ENCODE data around the gene ASMTL.
"Not testable (repeated sequence)": the region's sequence is repeated elsewhere in the genome, so short reads cannot be mapped to it uniquely, and the experiment has no call there.

ASMTL gene

DNA sequence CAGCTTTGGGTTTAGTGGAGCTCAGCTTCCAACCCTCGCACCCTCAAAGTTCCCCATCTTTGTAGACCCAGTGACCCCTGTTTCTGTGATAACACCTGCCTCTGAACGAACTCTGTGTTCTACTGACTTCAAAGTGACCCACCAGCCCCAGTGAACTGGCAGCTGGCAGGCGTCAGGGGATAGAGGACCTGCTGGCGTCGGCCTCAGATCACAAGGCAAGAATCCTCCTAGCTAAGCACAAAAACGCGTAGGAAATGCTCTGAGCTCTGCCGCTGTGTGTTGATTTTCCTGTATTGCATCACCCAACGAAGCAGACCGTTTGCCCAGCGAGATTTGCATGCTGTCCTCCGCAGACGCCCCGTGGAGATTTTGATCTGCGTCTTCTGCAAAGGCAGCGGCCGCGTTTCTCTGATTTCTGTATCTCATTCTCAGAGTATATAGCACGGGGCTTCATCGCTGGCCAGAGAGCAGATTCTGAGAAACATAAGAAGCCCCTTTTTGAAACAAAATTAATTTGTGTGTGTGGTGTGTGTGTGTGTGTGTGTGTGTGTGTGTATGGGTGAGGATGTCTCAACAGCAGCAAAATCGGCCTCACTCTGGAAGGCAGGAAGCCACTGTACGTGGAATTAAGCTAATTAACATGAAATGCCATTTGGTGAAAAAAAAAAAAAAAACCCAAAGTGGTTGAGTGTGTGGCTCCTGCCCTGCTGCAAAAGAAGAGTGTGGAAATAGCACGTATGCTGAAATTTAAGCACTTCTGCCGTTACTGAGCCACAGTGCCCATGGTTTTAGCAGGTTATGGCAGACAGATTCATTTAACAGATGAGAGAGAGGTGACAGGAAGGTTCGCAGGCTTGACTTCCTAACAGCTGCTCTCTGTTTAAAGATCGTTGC, 29.2 kb upstream of the ASMTL start:
- no peak for DNase-seq

DNA sequence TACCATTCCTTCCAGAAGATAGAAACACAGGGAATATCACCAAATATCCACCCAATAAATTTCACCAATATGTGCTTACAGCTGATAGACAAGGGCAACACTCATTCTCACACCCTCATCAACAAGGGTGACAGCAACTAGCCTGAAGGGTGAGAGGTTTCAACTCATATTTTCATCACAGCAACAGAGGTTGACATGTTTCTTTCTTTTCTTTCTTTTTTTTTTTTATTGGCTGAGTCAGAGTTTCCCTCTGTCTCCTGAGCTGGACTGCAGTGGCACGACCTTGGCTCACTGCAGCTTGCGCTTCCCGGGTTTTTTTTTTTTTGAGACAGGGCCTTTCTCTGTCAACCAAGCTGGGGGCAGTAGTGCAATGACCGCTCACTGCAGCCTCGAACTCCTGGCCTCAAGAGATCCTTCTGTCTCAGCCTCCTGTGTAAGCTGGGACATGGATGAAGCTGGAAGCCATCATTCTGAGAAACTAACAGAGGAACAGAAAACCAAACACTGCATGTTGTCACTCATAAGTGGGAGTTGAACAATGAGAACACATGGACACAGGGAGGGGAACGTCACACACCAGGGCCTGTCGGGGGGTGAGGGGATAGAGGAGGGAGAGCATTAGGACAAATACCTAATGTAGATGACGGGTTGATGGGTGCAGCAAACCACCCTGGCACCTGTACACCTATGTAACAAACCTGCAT, 27.5 kb upstream of the ASMTL start:
- no peak for DNase-seq

DNA sequence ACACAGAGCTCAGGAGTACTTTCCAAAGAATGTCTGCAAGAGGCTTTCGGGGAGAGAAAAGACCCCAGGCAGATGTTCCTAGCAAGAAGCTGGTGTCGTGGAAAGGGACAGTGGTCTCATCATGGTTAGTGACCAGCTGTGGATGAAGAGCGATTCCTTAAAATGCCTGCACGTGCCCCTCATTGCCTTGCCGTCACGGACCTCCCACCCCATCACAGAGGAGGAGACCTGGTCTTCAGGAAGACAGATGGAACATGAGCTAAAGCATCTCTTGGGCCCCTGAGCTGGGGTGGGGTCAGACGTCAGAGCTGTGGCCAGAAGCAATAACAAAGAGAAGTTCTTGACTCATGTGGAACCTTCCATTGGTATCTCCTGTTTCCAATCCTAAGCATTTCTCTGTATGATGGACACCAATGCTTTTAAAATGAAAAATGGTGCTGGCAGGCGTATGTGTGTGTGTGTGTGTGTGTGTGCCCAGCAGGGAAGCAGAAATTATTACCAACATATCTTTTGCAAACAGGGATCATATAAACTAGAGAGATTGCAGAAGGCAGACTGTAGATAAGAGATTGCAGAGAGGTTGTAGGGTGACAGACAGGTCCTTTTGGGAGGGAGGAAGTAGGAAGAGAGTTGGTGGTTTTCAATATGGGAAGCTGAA, 25.2 kb upstream of the ASMTL start:
- DNase-seq = no peak

DNA sequence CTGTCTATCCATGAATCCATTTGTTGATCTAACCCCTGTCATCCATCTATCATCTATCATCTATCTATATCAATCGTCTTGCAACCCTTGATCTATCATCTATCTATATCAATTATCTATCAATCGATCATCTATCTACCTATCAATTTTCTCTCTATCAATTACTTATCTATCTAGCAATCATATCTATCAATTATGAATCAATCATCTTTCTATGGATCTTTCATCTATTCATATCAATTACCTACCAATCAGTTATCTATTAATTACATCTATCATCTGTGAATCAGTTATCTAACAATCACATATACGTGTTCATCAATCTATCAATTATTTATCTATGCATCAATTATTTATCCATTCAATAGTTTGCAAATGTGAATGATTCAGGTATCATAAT, 24.5 kb upstream of the ASMTL start:
- no peak for DNase-seq

DNA sequence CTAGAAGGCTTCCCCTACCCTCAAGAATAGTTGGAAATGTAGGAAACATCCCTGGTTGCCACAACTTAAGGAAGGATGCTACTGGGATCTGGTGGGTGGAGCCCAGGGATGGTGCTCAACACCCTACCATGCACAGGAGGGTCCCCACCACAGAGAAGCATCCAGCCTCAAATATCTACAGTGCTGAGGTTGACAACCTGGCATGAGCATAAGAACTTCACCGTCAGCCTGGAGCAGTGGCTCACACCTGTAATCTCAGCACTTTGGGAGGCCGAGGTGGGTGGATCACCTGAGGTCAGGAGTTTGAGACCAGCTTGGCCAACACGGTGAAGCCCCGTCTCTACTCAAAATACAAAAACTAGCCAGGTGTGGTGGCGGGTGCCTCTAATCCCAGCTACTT, 24.0 kb upstream of the ASMTL start:
- DNase-seq = no peak

DNA sequence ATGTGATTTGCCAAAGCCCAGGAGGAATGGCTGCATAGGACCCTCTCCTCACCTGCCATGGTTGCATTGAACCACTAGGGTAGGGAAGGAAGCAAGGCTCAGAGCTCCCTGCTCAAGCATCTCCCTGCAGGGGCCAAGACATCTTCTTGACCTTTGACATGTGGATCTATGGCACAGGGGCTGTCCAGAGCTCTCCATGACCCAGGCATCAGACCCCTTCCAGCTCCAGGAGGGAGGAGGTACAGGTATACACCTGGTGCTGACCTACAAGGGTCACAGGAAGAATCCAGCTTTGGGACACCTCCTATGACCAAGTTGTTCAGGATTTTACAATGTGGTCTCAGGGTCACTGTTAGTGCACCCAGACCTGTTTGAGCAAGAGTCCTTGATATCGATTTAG, 23.2 kb upstream of the ASMTL start:
- no peak for DNase-seq

DNA sequence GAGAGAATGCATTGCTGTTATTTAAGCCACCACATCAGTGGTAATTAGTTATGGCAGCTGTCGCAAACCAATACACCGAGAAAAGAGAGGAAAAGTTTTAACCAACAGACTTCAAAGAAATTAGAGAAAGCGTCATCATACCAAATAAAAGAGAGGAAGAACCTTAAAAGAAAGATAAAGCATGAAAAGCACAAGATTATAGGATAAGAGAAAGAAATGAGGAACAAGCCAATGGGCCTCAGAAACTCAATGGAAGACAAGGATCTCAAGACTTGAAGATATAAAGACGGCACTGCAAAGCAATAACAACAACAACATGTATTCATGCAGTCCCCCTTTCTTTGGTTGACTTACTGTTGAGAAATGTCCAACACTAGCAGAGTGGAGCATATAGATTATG, 22.8 kb upstream of the ASMTL start:
- no peak for DNase-seq

DNA sequence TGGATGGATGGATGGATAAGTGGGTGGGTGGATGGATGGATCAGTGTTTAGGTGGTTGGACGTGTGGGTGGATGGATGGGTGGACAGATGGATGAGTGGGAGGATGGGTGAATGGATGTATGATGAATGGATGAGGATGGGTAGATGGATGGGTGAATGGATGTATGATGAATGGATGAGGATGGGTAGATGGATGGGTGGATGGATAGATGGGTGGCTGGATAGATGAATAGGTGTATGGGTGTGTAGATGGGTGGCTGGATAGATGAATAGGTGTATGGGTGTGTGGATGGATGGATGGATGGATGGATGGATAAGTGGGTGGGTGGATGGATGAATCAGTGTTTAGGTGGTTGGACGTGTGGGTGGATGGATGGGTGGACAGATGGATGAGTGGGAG, 21.9 kb upstream of the ASMTL start:
- DNase-seq = not testable (repeated sequence)

DNA sequence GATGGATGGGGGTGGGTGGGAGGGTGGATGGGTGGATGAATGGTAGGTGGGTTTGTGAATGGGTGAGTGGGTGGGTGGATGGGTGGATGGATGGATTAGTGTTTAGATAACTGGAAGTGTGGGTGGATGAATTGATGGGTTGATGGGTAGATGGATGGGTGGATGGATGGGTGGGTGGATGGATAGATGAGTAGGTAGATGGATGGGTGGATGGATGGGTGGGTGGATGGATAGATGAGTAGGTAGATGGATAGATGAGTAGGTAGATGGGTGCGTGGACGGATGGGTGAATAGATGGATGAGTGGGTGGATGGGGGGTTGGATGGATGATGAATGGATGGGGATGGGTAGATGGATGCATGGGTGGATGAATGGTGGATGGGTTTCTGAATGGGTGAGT, 20.3 kb upstream of the ASMTL start:
- DNase-seq = no peak

DNA sequence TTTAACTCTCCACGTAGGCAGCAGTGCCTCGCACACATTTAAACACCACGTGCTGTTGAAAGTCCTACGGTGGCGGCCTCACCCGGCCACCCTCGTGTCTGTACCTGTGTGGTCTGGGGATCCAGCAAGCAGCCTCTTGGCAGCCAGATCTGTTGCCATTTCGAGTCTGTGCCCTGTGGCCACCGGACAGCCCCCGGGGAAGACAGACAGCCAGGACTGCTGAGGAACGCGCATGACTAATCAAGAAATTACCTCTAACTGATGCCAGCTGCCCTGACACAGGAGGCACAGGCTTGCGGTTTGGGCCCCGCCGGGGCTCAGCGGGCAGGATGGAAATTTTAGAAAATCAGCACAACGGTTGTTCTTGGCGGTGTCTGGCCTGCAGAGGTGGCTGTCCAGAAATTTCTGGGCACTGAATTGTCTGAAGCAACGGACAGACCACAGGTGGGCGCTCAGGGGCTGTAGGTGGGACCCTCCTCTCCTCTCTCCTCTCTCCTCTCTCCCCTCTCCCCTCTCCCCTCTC, 15.6 kb upstream of the ASMTL start:
- peak; percentile 68 for DNase-seq

DNA sequence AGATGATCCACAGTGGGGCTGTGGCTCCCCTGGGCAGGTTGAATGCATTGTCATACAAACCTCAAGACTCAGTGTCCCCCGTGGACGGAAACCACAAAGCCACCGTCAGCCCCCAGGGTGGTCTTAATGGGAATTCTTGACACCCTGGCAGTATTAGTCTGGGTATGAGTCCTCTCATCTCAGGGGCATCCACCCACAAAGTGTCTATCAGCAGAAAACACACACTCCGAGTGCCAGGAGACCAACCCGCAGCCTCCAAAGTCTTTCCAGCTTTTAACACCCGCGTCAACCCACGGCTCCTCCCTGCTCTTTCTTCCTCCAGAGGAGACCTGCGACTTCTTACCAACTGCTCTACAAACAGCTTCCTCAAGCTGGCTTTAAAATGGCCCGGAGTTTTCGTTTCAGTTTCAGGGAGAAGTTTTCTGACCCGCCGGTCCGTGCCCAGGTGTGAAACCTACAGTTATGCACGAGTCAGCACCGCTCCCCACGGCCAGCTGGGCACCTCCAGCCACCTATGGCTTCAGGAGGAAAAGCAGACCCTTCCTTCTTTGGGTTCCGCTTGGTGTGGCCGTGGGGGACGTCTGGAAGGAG, 14.4 kb upstream of the ASMTL start:
- DNase-seq = no peak

DNA sequence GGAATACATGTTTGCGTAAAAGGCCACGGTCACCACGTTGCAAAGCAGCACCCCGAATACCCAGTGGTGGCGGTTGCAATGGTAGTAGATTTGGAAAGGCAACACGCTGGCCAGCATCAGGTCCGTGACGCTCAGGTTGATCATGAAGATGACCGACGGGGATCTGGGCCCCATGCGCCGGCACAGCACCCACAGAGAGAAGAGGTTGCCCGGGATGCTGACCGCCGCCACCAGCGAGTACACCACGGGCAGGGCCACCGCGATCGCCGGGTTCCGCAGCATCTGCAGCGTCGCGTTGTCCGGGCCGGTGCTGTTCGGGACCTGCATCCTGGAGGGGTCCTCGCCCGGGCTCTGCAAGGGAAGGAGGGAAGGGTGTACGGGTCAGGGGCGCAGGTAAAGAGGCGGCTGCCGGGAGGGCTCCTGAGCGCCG, 13.5 kb upstream of the ASMTL start:
- DNase-seq = no peak

DNA sequence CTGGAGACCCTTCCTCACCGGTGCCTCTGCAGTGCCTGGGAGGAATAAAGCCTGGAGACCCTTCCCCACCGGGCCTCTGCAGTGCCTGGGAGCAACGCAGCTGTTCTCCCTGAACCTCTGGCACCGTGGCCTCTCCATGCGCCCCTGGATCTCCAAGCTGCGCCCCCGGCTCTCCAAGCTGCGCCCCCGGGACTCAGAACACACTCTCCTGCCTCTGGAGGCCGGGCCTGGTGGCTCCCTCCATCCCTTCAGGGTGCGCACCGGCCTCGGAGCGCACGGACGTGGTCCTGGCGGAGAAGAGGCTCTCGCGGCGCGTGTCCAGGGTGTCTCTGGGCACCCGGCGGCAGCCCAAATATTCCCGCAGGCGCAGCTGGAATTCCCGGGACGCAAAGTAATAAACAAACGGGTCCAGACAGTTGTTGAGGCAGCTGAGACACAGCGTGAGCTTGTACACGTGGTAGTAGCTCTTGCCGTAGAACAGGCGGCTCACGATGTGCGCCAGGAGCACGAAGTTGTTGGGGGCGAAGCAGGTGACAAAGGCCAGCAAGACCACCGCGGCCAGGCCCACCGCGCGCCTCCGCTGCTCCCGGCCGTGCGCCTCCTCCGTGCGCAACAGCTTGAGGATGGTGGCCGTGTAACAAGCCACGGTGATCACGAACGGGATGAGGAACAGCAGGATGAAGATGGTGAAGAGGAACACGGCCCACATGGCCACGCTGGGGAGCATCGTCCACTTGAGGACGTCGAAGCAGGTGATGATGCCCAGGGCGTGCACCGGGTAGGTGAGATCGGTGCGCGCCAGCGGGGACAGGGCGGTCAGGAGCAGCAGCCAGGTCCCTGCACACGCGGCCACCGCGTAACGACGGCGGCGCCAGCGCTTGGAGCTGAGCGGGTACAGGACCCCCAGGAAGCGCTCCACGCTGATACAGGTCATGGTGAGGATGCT, 12.8 kb upstream of the ASMTL start:
- DNase-seq = no peak

DNA sequence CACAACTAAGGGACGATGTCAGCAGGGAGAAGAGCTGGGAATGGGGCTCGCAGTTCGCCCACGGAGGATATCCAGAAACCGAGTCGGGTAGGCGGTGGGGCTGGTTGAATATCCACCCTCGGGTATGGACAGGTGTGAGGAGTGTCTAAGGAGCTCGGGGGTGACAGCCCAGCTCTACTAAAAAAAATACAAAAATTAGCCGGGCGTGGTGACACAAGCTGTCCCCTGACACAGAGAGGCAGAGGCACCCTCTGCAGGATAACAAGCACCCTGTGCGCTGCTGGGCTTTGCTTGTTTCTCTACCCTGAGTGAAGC, 12.2 kb upstream of the ASMTL start:
- DNase-seq = no peak

DNA sequence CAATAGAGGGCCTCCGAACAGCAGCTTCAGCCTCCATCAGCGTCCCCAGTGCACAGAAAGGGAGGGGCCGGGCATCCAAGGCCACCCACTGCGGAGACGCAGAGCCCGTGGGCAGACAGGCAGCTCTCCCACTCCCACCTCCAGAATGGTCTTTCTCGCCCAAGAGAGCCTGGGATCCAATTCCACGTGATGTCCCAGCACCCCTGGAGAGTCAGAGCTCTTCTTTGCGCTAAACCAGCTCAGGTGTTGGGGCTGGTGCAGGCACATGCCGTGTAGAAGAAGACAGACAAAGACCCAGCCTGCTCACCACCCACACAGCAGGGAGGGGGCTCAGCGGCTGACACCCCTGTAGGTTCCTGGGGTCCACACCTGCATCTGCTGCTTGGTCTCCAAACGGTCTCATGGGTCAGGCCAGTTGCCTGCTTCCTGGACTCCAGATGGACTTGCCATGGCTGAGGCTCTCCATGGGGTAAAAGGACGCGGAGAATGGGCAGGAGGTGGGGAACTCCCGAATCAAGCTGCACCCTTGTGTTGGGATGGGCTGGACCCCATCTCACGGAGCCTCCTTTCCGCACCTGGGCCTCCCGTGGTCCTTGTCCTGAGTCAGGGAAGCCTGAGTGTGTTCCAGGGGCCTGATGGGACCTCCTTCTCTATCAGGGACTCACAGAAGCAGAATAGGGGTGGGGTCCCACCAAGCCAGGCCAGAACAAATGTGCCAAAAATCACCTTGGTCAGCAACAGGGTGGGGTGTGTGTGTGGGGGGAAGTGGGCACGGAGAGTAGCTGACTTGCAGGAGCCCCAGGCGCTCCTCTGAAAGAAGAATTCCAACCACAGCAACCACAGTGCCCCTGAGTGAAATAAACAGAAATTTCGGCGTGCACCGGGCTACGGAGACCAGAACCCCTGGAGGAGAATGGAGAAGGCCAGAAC, 11.6 kb upstream of the ASMTL start:
- DNase-seq = no peak

DNA sequence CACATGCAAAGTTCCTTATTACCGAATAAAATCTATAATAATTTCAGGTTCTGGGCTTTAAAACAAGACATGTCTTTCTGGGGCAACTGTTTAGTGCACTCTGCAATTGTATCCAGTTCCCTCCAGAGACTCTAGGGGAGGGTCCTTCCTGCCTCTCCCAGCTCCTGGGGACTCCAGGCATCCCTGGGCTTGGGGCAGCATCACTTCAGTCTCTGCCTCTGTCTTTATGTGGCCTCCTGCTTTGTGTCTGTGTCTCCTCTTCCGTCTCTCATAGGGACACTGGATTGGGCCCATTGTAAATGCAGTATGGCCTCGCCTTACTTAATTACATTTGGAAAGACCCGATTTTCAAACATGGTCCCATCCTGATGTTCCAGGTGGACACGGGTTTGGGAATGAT, 10.9 kb upstream of the ASMTL start:
- DNase-seq = no peak

DNA sequence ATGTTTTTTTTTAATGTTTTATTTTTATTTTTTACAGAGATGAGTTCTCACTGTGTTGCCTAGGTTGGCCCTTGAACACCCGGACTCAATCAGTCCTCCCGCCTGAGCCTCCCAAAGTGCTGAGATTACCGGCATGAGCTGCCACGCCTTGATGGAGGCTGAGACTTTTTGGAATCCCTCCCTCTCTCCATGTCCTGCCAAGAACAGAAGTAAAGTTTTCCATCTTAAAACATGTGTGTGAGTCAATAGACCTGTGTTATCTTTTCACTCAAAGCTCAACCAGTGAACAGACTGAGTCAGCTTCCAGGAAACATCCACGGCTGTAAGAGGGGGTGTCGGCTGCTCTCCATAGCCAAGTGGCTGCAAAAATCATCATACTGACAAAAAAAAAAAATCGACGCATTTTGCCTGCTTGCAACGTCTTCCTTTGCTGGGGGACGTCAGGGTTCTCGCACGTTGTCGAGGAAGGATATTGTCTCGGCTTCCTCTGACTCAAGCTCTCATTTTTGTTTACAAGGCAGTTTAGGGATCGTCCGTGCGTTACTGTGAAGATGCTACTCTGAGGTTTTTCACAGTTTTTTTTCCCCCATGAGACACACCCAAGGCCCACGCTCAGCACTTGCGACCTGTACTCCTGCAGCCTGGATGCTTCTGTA, 10.0 kb upstream of the ASMTL start:
- peak; percentile 16 for DNase-seq

DNA sequence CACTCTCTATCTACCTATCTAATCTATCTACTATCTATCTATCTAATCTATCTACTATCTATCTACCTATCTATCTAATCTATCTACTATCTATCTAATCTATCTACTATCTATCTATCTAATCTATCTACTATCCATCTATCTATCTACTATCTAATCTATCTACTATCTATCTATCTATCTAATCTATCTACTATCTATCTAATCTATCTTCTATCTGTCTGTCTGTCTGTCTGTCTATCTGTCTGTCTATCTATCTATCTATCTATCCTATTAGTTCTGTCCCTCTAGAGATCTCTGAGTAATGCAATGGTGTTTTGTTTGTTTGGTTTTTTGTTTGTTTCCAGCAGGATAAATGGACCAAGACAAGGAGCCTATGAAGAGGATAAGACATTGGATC, 9.4 kb upstream of the ASMTL start:
- no peak for DNase-seq

DNA sequence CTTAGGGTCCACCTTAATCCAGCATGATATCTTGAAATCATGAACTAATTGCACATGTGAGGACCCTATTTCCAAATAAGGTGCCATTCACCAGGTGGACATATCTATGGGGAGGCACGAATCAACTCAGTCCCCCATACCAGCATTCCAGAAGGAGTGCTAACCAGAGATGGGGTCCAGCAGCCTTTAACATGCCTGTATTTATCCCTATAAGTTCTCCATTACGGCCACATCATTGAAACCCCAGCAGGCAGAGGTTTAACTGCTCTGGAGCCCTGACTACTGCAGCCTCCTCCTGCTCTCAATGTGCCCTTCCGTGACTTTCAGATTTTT, 3.2 kb upstream of the ASMTL start:
- no peak for DNase-seq

DNA sequence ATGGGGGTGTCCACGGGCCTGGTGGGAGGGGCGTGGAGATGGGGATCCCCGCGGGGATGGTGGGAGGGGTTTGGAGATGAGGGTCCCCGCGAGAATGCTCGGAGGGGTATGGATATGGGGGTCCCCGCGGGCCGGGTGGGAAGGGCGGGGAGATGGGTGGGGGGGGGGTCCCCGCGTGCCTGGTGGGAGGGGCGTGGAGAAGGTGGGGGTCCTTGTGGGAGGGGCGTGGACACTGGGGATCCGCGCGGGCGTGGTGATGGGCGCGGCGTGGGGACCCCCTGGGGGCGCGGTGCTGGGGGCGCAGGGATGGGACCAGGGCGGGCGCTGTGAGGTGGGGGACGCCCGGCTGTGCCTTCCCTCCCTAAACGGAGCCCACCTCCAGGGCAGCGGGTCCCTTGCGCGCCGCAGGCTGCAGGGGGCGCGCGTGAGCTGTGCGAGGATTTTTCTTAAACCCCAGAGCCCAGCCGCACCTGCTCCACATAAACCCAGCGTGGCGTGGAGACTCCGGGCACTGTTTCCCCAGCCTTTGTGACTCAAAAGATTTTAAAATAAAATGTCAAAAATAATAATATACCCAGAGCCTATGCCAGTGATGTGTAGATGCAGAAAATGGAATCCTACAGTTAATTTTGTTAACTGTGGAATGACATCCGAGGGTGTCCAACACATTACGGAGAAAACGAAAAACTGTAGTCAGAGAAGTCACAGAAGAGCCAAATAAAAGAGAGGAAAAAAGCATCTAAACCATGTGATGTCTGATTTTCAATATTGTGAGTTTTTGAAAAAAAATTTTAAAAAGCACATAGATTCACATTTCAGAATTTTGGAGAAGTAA, 1.5 kb upstream of the ASMTL start:
- no peak for DNase-seq

All from amniotic stem cell (primary cell).